ENCODE results near the gene PHYKPL.

PHYKPL gene

DNA sequence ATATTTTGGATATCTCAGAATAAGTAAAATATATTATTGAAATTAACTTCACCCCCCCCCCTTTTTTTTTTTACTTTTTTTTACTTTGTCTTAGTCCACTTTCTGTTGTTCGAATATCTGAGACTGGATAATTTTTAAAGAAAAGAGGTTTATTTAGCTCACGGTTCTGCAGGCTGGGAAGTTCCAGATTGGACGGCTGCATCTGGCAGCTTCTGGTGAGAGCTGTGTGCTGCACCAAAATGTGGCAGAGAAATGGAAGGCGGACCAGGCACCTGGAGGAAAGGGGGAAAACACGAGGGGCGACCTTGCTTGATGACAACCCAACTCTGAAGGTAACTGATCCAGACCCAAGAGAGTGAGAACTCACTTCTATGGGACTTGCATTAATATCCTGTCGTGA, 39.8 kb downstream of the PHYKPL start:
- no peaks in the 10 kb centered on the region for H3K4me1 ChIP-seq (ENCODE audit: control insufficient read depth, insufficient read depth, low read length)
- H3K27me3 ChIP-seq (replicated peaks; ENCODE audit: control insufficient read depth, insufficient read depth, low read length): peaks cover 23% of the 10 kb centered on the region
- no peak for DNase-seq (ENCODE audit: low read depth)
- no peak overlapping the region for H3K9ac ChIP-seq (ENCODE audit: low read length)
- H3K36me3 ChIP-seq (ENCODE audit: control insufficient read depth, insufficient read depth, low read length, severe bottlenecking): no peaks in the 10 kb centered on the region
- H3K4me3 ChIP-seq (ENCODE audit: low read length): no peak overlapping the region
- H3K9me3 ChIP-seq (ENCODE audit: control insufficient read depth, low read length): no peaks in the 10 kb centered on the region

GRCh38 chr5:178192244-178192643, 40.4 kb downstream of the PHYKPL start:
- Histone ChIP-seq H3K9ac (ENCODE audit: low read length) (no peak overlapping the region), H3K36me3 (ENCODE audit: control insufficient read depth, insufficient read depth, low read length, severe bottlenecking) (no peaks in the 10 kb centered on the region), H3K4me3 (ENCODE audit: low read length) (no peak overlapping the region), H3K4me1 (ENCODE audit: control insufficient read depth, insufficient read depth, low read length) (no peaks in the 10 kb centered on the region), H3K9me3 (ENCODE audit: control insufficient read depth, low read length) (no peaks in the 10 kb centered on the region), H3K27me3 (replicated peaks; ENCODE audit: control insufficient read depth, insufficient read depth, low read length) (peaks cover 23% of the 10 kb centered on the region)
- no peak for DNase-seq (ENCODE audit: low read depth)

GRCh38 chr5:178191661-178192060, 40.9 kb downstream of the PHYKPL start:
- H3K27me3 ChIP-seq (replicated peaks; ENCODE audit: control insufficient read depth, insufficient read depth, low read length): peaks cover 23% of the 10 kb centered on the region
- no peaks in the 10 kb centered on the region for H3K4me1 ChIP-seq (ENCODE audit: control insufficient read depth, insufficient read depth, low read length)
- no peaks in the 10 kb centered on the region for H3K36me3 ChIP-seq (ENCODE audit: control insufficient read depth, insufficient read depth, low read length, severe bottlenecking)
- no peak overlapping the region for H3K9ac ChIP-seq (ENCODE audit: low read length)
- H3K9me3 ChIP-seq (ENCODE audit: control insufficient read depth, low read length): no peaks in the 10 kb centered on the region
- DNase-seq (ENCODE audit: low read depth): no peak
- no peak overlapping the region for H3K4me3 ChIP-seq (ENCODE audit: low read length)

DNA sequence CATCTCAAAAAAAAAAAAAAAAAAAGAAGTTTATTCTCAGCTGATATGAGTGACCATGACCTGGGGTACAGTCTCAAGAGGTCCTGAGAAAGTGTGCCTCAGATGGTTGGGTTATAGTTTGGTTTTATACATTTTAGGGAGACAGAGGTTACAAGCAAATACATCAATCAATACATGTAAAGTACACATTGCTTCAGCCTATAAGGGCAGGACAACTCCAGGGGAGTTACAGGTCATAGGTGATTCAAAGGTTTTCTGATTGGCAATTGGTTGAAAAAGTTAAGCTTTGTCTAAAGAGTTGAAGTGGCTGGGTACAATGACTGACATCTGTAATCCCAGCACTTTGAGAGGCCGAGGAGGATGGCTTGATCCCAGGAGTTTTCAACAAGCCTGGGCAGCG, 43.2 kb downstream of the PHYKPL start:
- Histone ChIP-seq H3K4me1 (ENCODE audit: control insufficient read depth, insufficient read depth, low read length) (no peaks in the 10 kb centered on the region), H3K4me3 (ENCODE audit: low read length) (no peak overlapping the region), H3K36me3 (ENCODE audit: control insufficient read depth, insufficient read depth, low read length, severe bottlenecking) (no peaks in the 10 kb centered on the region), H3K27me3 (replicated peaks; ENCODE audit: control insufficient read depth, insufficient read depth, low read length) (peaks cover 16% of the 10 kb centered on the region), H3K9me3 (ENCODE audit: control insufficient read depth, low read length) (no peaks in the 10 kb centered on the region), H3K9ac (ENCODE audit: low read length) (no peak overlapping the region)
- no peak for DNase-seq (ENCODE audit: low read depth)

- Histone ChIP-seq H3K4me3 (ENCODE audit: low read length) (no peak within 1 kb of the TSS), H3K9ac (ENCODE audit: low read length) (no peak within 1 kb of the TSS), H3K27me3 (replicated peaks; ENCODE audit: control insufficient read depth, insufficient read depth, low read length) (peaks cover 1% of the 10 kb centered on the region), H3K9me3 (ENCODE audit: control insufficient read depth, low read length) (no peaks in the 10 kb centered on the region), H3K4me1 (ENCODE audit: control insufficient read depth, insufficient read depth, low read length) (no peaks in the 10 kb centered on the region), H3K36me3 (ENCODE audit: control insufficient read depth, insufficient read depth, low read length, severe bottlenecking) (no peaks in the 10 kb centered on the region)
- no peak for DNase-seq (ENCODE audit: low read depth)
Measured at GRCh38 chr5:178187014-178187413, 45.6 kb downstream of the PHYKPL start, which contains the start of gene GMCL2. GMCL2 (minus strand) TSS chr5:178187371; CDS start chr5:178187299, 72 bp downstream.

DNA sequence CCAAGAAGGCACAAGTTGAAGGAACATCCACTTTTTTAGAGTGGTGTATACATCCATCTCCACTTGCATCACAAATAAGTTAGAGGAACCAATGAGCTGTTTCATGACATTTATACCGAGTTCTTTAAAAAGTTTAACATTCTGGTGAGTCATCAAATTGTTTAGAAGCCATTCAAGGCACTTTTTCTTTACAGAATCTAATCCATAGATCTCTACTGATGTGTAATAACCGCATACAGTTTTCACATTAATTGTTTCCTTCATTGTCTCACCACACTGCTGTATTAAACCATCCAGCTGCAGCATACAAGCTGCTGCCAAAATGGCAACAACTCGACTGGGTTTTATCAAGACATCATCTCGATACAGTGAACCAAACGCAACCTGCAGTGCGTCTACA, 46.2 kb downstream of the PHYKPL start:
- no peak overlapping the region for H3K9ac ChIP-seq (ENCODE audit: low read length)
- H3K4me1 ChIP-seq (ENCODE audit: control insufficient read depth, insufficient read depth, low read length): no peaks in the 10 kb centered on the region
- peaks cover 3% of the 10 kb centered on the region for H3K27me3 ChIP-seq (replicated peaks; ENCODE audit: control insufficient read depth, insufficient read depth, low read length)
- H3K36me3 ChIP-seq (ENCODE audit: control insufficient read depth, insufficient read depth, low read length, severe bottlenecking): no peaks in the 10 kb centered on the region
- no peaks in the 10 kb centered on the region for H3K9me3 ChIP-seq (ENCODE audit: control insufficient read depth, low read length)
- peak; percentile 38 for DNase-seq (ENCODE audit: low read depth)
- H3K4me3 ChIP-seq (ENCODE audit: low read length): no peak overlapping the region

GRCh38 chr5:178182158-178182876, 50.3 kb downstream of the PHYKPL start:
- Histone ChIP-seq H3K9me3 (ENCODE audit: control insufficient read depth, low read length) (peaks cover 8% of the 10 kb centered on the region), H3K4me1 (ENCODE audit: control insufficient read depth, insufficient read depth, low read length) (no peaks in the 10 kb centered on the region), H3K4me3 (ENCODE audit: low read length) (no peak overlapping the region), H3K9ac (ENCODE audit: low read length) (no peak overlapping the region), H3K27me3 (replicated peaks; ENCODE audit: control insufficient read depth, insufficient read depth, low read length) (peaks cover 8% of the 10 kb centered on the region), H3K36me3 (ENCODE audit: control insufficient read depth, insufficient read depth, low read length, severe bottlenecking) (no peaks in the 10 kb centered on the region)
- DNase-seq (ENCODE audit: low read depth): no peak

DNA sequence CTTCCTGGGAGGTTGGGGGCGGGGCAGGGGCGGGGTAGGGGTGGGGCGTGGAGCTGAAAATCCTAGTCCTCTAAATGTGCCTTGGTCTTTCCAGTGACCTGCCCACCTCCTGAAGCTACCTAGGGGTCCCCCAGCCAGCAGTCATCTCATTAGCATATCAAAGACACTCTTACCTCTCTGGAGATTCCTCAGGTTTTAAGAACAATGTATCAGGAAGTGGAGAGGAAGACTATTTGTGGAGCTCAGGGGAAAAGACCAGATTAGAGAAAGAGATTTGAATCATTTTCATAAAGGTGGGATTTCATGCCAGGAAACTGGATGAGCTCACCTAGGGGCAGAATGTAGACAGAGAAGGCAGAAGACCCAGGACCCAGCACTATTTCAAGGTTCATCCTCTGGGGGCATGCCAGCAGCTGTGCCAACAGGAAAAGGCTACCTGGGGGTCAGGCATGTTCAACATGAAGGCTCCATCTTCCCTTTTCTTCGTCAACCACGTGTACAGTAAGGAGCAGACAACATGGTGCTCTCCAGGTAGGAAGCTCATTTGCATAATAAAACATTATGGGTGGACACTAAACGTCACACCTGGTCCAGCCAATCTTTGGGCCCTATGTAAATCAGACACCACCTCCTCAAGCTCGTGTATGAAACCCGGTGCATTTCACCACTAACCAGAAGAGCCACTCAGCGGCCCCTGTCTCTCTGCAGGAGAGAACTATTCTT, 52.3 kb downstream of the PHYKPL start:
- no peaks in the 10 kb centered on the region for H3K4me1 ChIP-seq (ENCODE audit: control insufficient read depth, insufficient read depth, low read length)
- H3K36me3 ChIP-seq (ENCODE audit: control insufficient read depth, insufficient read depth, low read length, severe bottlenecking): no peaks in the 10 kb centered on the region
- peaks cover 8% of the 10 kb centered on the region for H3K9me3 ChIP-seq (ENCODE audit: control insufficient read depth, low read length)
- H3K9ac ChIP-seq (ENCODE audit: low read length): no peak overlapping the region
- H3K4me3 ChIP-seq (ENCODE audit: low read length): no peak overlapping the region
- peaks cover 8% of the 10 kb centered on the region for H3K27me3 ChIP-seq (replicated peaks; ENCODE audit: control insufficient read depth, insufficient read depth, low read length)
- no peak for DNase-seq (ENCODE audit: low read depth)

- Histone ChIP-seq H3K4me1 (ENCODE audit: control insufficient read depth, insufficient read depth, low read length) (no peaks in the 10 kb centered on the region), H3K27me3 (replicated peaks; ENCODE audit: control insufficient read depth, insufficient read depth, low read length) (peaks cover 8% of the 10 kb centered on the region), H3K9ac (ENCODE audit: low read length) (no peak overlapping the region), H3K36me3 (ENCODE audit: control insufficient read depth, insufficient read depth, low read length, severe bottlenecking) (no peaks in the 10 kb centered on the region), H3K4me3 (ENCODE audit: low read length) (no peak overlapping the region), H3K9me3 (ENCODE audit: control insufficient read depth, low read length) (peaks cover 8% of the 10 kb centered on the region)
- no peak for DNase-seq (ENCODE audit: low read depth)
Measured at GRCh38 chr5:178177569-178177968, 55.0 kb downstream of the PHYKPL start.

DNA sequence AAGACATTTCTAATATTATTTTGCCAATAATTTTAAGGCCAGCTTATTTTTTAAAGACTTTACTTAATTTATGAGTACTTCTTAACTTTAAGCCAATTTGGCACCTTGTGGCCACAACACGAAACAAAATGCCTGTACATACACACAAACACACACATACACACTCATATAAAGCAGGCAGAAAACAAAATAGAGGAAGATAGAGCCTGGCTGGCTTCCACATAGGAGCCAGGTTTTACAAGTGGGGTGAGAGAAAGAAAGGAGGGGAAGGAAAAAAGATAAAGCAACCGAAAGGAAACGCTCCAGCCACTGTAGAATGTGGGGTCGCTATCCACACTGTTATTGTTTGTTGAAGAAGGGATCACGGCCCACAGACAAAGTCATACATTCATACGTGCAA, 55.8 kb downstream of the PHYKPL start:
- H3K4me3 ChIP-seq (ENCODE audit: low read length): no peak overlapping the region
- H3K36me3 ChIP-seq (ENCODE audit: control insufficient read depth, insufficient read depth, low read length, severe bottlenecking): no peaks in the 10 kb centered on the region
- H3K27me3 ChIP-seq (replicated peaks; ENCODE audit: control insufficient read depth, insufficient read depth, low read length): peaks cover 5% of the 10 kb centered on the region
- no peak for DNase-seq (ENCODE audit: low read depth)
- H3K4me1 ChIP-seq (ENCODE audit: control insufficient read depth, insufficient read depth, low read length): no peaks in the 10 kb centered on the region
- H3K9me3 ChIP-seq (ENCODE audit: control insufficient read depth, low read length): peaks cover 8% of the 10 kb centered on the region
- H3K9ac ChIP-seq (ENCODE audit: low read length): no peak overlapping the region

- H3K36me3 ChIP-seq (ENCODE audit: control insufficient read depth, insufficient read depth, low read length, severe bottlenecking): no peaks in the 10 kb centered on the region
- H3K9me3 ChIP-seq (ENCODE audit: control insufficient read depth, low read length): peaks cover 4% of the 10 kb centered on the region
- peaks cover 10% of the 10 kb centered on the region for H3K27me3 ChIP-seq (replicated peaks; ENCODE audit: control insufficient read depth, insufficient read depth, low read length)
- no peak for DNase-seq (ENCODE audit: low read depth)
- no peak overlapping the region for H3K9ac ChIP-seq (ENCODE audit: low read length)
- H3K4me1 ChIP-seq (ENCODE audit: control insufficient read depth, insufficient read depth, low read length): no peaks in the 10 kb centered on the region
- H3K4me3 ChIP-seq (ENCODE audit: low read length): no peak overlapping the region
Measured at GRCh38 chr5:178174456-178174855, 58.1 kb downstream of the PHYKPL start.
